Measurements from ENCODE around the gene ZNF512. TPM values are rescaled to one million over a fixed set of nuclear protein-coding genes. Genes with fewer than 3 reads are reported as not detected.
"Not testable (repeated sequence)": the region's sequence is repeated elsewhere in the genome, so short reads cannot be mapped to it uniquely, and the experiment has no call there.

The ZNF512 gene
- total RNA-seq (10 to 100 TPM; 51.9 to 66.2 TPM), polyA plus RNA-seq (10 to 100 TPM; 36.8 to 38.5 TPM)

GRCh38 chr2:27582695-27583389 is at the start of gene ZNF512:
ZNF512 (plus strand) TSS chr2:27583042; CDS start chr2:27583113, 71 bp downstream.
- intact Hi-C loops (cut with micrococcal nuclease): loop anchor here (1.0 to 2.0 kb wide), 2 partner anchors 94 to 152 kb away; partner anchors contain the start of gene IFT172
- CTCF ChIA-PET (ENCODE audit: partially characterized antibody): interaction anchor here (0.8 kb wide), 1 partner anchor 101 kb away, joined by 3 read pairs; no protein-coding TSS in a partner anchor
- H3K9me3 Mint-ChIP-seq: peaks cover 0 to 8% (median 2%) of the 10 kb centered on the region in 8 donors

GRCh38 chr2:27537287-27537686 is 45.6 kb upstream of the ZNF512 start:
- no peak overlapping the region for H3K27ac Mint-ChIP-seq
- POLR2A ChIA-PET (ENCODE audit: partially characterized antibody): no interaction called here
- CTCF ChIA-PET (ENCODE audit: partially characterized antibody): no interaction called here

More at GRCh38 chr2:27582695-27583389, at the start of gene ZNF512:
- peaks cover 50% of the 10 kb centered on the region for H3K4me1 ChIP-seq (ENCODE audit: insufficient read depth, low read length)
- H3K36me3 ChIP-seq (ENCODE audit: insufficient read depth, low read length): no peaks in the 10 kb centered on the region
- Mint-ChIP-seq H3K4me3 (peak within 1 kb of the TSS; percentile 90 to 100 (median 95)), H3K27ac (peak within 1 kb of the TSS; percentile 86 to 99 (median 97)), H3K36me3 (peaks cover 20% of the 10 kb centered on the region in 2 donors), H3K27me3 (no peaks in the 10 kb centered on the region), H3K4me1 (peaks cover 37 to 67% (median 46%) of the 10 kb centered on the region in 4 donors)
- no peaks in the 10 kb centered on the region for H3K27me3 ChIP-seq (ENCODE audit: insufficient read depth, low read length)
- H3K9me3 ChIP-seq (ENCODE audit: control insufficient read depth in 1 of 2, low read length in 2 of 2): no peaks in the 10 kb centered on the region
- peak within 1 kb of the TSS; percentile 70 for H3K27ac ChIP-seq (ENCODE audit: low read depth, low read length)
- H3K4me3 ChIP-seq (ENCODE audit: low read length in 2 of 2): peak within 1 kb of the TSS; percentile 59 to 96
- peak; percentile 73 to 81 (median 78) for DNase-seq
- POLR2A ChIA-PET (ENCODE audit: partially characterized antibody): interaction anchor here (0.6 to 1.5 kb wide), 7 partner anchors 9 to 213 kb away, joined by 3 to 11 read pairs (median 5); partner anchors contain the start of genes CCDC121, GPN1, NRBP1 and SLC4A1AP

GRCh38 chr2:27538839-27539450 is 43.9 kb upstream of the ZNF512 start:
- H3K36me3 Mint-ChIP-seq; H3K4me1 Mint-ChIP-seq; H3K4me3 ChIP-seq (ENCODE audit: low read length in 2 of 2); H3K27me3 ChIP-seq (ENCODE audit: insufficient read depth, low read length); CTCF ChIA-PET (ENCODE audit: partially characterized antibody); H3K27ac ChIP-seq (ENCODE audit: low read depth, low read length); H3K36me3 ChIP-seq (ENCODE audit: insufficient read depth, low read length); H3K27me3 Mint-ChIP-seq; H3K4me1 ChIP-seq (ENCODE audit: insufficient read depth, low read length); H3K4me3 Mint-ChIP-seq; intact Hi-C loops (cut with micrococcal nuclease); H3K9me3 Mint-ChIP-seq; H3K9me3 ChIP-seq (ENCODE audit: control insufficient read depth in 1 of 2, low read length in 2 of 2); DNase-seq; POLR2A ChIA-PET (ENCODE audit: partially characterized antibody); H3K27ac Mint-ChIP-seq: not testable (repeated sequence)

More at GRCh38 chr2:27537287-27537686, 45.6 kb upstream of the ZNF512 start:
- Histone ChIP-seq H3K4me1 (ENCODE audit: insufficient read depth, low read length) (no peaks in the 10 kb centered on the region), H3K9me3 (ENCODE audit: control insufficient read depth in 1 of 2, low read length in 2 of 2) (no peaks in the 10 kb centered on the region), H3K27me3 (ENCODE audit: insufficient read depth, low read length) (no peaks in the 10 kb centered on the region), H3K4me3 (ENCODE audit: low read length in 2 of 2) (no peak overlapping the region), H3K27ac (ENCODE audit: low read depth, low read length) (no peak overlapping the region), H3K36me3 (ENCODE audit: insufficient read depth, low read length) (no peaks in the 10 kb centered on the region)
- Mint-ChIP-seq H3K4me1 (peaks cover 0 to 2% (median 0%) of the 10 kb centered on the region in 4 donors), H3K9me3 (no peaks in the 10 kb centered on the region), H3K4me3 (no peak overlapping the region), H3K27me3 (peaks cover 2 to 6% of the 10 kb centered on the region in 2 donors), H3K36me3 (no peaks in the 10 kb centered on the region)
- no peak for DNase-seq
- intact Hi-C loops (cut with micrococcal nuclease): no loop called here

- DNase-seq; CTCF ChIA-PET (ENCODE audit: partially characterized antibody); H3K27me3 Mint-ChIP-seq; H3K27me3 ChIP-seq (ENCODE audit: insufficient read depth, low read length); H3K27ac ChIP-seq (ENCODE audit: low read depth, low read length); H3K27ac Mint-ChIP-seq; H3K9me3 ChIP-seq (ENCODE audit: control insufficient read depth in 1 of 2, low read length in 2 of 2); H3K4me3 Mint-ChIP-seq; POLR2A ChIA-PET (ENCODE audit: partially characterized antibody); H3K36me3 ChIP-seq (ENCODE audit: insufficient read depth, low read length); H3K4me1 ChIP-seq (ENCODE audit: insufficient read depth, low read length); H3K4me3 ChIP-seq (ENCODE audit: low read length in 2 of 2); H3K36me3 Mint-ChIP-seq; H3K9me3 Mint-ChIP-seq; intact Hi-C loops (cut with micrococcal nuclease); H3K4me1 Mint-ChIP-seq: not testable (repeated sequence)
Measured at GRCh38 chr2:27539649-27540048, 43.2 kb upstream of the ZNF512 start.

GRCh38 chr2:27544143-27544821 is 38.6 kb upstream of the ZNF512 start:
- H3K4me3 ChIP-seq (ENCODE audit: low read length in 2 of 2): no peak overlapping the region
- Mint-ChIP-seq H3K4me3 (no peak overlapping the region), H3K36me3 (no peaks in the 10 kb centered on the region), H3K9me3 (peaks cover 0 to 2% (median 0%) of the 10 kb centered on the region in 8 donors), H3K27me3 (no peaks in the 10 kb centered on the region), H3K27ac (peak overlapping the region in 1 of 7 donors; percentile 76), H3K4me1 (no peaks in the 10 kb centered on the region)
- POLR2A ChIA-PET (ENCODE audit: partially characterized antibody): no interaction called here
- no peaks in the 10 kb centered on the region for H3K9me3 ChIP-seq (ENCODE audit: control insufficient read depth in 1 of 2, low read length in 2 of 2)
- H3K27ac ChIP-seq (ENCODE audit: low read depth, low read length): no peak overlapping the region
- intact Hi-C loops (cut with micrococcal nuclease): no loop called here
- H3K4me1 ChIP-seq (ENCODE audit: insufficient read depth, low read length): no peaks in the 10 kb centered on the region
- no peak for DNase-seq
- CTCF ChIA-PET (ENCODE audit: partially characterized antibody): no interaction called here
- H3K36me3 ChIP-seq (ENCODE audit: insufficient read depth, low read length): no peaks in the 10 kb centered on the region
- no peaks in the 10 kb centered on the region for H3K27me3 ChIP-seq (ENCODE audit: insufficient read depth, low read length)

- CTCF ChIA-PET (ENCODE audit: partially characterized antibody): no interaction called here
- Mint-ChIP-seq H3K27me3 (peaks cover 0 to 1% of the 10 kb centered on the region in 2 donors), H3K27ac (no peak overlapping the region), H3K4me1 (no peaks in the 10 kb centered on the region), H3K36me3 (no peaks in the 10 kb centered on the region), H3K4me3 (no peak overlapping the region), H3K9me3 (peaks cover 0 to 2% (median 0%) of the 10 kb centered on the region in 8 donors)
- Histone ChIP-seq H3K27ac (ENCODE audit: low read depth, low read length) (no peak overlapping the region), H3K36me3 (ENCODE audit: insufficient read depth, low read length) (no peaks in the 10 kb centered on the region), H3K4me1 (ENCODE audit: insufficient read depth, low read length) (no peaks in the 10 kb centered on the region), H3K27me3 (ENCODE audit: insufficient read depth, low read length) (no peaks in the 10 kb centered on the region), H3K4me3 (ENCODE audit: low read length in 2 of 2) (no peak overlapping the region), H3K9me3 (ENCODE audit: control insufficient read depth in 1 of 2, low read length in 2 of 2) (no peaks in the 10 kb centered on the region)
- no peak for DNase-seq
- POLR2A ChIA-PET (ENCODE audit: partially characterized antibody): no interaction called here
- intact Hi-C loops (cut with micrococcal nuclease): no loop called here
Measured at GRCh38 chr2:27545348-27546141, 37.3 kb upstream of the ZNF512 start.
